NCI-H2196 treated with DMSO at 0.1 percent for 48 hours (cell line): Measurements from ENCODE around the gene ICAM3.
"Not testable (repeated sequence)": the region's sequence is repeated elsewhere in the genome, so short reads cannot be mapped to it uniquely, and the experiment has no call there.

Experiments used
- DNase-seq: peaks from one replicate; lab custom pipeline; 2025; ENCODE audit not compliant: unreplicated experiment; lab: John Stamatoyannopoulos, UW

The ICAM3 gene

DNA sequence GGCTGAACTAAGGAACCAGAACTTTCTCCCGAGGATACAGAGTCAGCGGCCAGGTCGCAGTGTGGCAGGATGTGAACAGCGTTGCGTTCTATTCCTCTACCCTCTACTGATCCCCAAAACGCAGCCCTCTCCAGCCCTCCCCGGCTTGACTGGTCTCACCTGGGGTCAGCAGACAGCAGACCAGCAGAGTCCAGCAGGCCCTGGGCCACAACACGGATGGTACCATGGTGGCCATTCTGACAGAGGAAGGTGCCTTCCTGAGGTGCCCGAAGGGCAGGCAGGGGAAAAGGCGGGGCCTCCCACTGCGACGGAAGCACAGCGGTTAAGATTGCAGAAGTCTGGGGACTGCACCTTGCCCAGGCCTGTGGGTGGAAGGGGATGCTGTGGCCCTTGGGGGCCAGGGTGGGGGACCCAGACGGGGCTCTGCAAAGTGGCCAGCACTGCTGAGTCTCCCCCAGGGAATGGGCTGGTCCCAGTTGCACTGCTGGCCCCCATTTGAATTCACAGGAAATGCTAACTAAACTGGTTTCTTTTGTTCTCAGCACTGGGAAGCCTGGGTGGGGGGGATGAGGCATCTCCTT lies at the start of gene ICAM3:
ICAM3 (minus strand) TSS at position 245 of the 581 bp plus-strand sequence; CDS start at position 235, 10 bp downstream.
- DNase-seq = no peak

- DNase-seq = peak; percentile 53
Observed at GRCh38 chr19:10388957-10389356, 49.5 kb upstream of the ICAM3 start.

DNA sequence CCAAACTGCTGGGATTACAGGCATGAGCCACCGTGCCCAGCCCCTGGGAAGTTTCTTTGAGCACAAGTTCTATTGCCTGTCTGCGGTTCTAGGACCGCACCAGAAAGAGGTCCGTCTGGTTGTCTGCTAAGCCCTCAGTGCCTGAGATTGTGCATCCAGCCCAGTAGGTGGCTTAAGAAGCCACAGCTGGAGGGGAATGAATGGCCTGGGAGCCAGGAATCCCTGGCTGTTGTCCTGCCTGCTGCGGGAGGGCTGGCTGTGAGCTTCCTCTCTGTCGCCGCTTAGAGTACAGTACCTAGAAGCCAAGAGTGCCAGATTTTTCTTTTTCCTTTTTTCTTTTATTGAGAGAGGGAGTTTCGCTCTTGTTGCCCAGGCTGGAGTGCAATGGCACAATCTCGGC lies 45.2 kb upstream of the ICAM3 start:
- no peak for DNase-seq

- not testable (repeated sequence) for DNase-seq
Observed at GRCh38 chr19:10383223-10383499, 43.7 kb upstream of the ICAM3 start.

GRCh38 chr19:10380313-10381102 lies 41.1 kb upstream of the ICAM3 start, which contains the start of gene TYK2:
Gene TYK2, minus strand, starts transcription at chr19:10380572. Its CDS starts 2,166 bp downstream, at chr19:10378406.
- peak; percentile 94 for DNase-seq

DNA sequence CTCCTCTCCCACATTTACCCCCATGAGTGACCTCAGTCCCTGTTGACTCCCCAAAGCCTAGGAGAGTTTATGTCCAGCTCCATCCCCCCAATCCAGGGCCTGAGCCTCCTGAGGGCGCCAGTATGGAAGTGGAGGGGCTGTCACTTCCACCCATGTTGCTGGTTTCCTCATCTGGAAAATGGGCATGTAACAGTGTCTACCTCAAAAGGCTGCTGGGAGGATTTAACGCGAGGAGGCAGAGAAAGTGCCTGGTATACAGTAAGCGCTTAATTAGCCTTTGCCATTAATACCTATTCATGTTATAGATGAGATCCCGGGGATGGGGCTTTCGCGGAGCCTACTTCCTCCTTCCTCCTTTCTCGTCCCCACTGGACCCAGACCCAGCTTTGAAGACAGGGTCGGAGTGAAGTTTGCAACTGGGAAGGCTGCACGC lies 40.5 kb upstream of the ICAM3 start:
- DNase-seq = no peak

DNA sequence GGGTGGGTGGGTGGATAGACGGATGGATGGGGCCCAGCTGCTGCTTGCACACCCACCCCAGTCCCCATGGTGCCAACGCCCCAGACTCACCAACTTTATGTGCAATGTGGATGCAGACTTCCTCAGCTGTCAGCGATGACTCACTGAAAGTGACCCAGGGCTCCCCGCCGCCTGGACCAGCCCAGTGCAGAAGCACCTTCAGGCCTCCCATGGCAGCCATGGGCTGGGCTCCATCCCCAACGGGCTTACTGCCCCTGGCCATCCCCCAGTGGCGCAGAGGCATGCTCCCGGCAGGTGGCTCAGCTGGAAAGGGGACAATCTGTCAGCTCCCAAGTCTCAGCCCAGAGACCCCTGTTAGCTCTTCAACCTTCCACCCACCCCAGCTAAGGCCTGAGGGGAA lies 38.7 kb upstream of the ICAM3 start:
- DNase-seq = no peak

GRCh38 chr19:10377140-10377640 lies 37.8 kb upstream of the ICAM3 start:
- not testable (repeated sequence) for DNase-seq

DNA sequence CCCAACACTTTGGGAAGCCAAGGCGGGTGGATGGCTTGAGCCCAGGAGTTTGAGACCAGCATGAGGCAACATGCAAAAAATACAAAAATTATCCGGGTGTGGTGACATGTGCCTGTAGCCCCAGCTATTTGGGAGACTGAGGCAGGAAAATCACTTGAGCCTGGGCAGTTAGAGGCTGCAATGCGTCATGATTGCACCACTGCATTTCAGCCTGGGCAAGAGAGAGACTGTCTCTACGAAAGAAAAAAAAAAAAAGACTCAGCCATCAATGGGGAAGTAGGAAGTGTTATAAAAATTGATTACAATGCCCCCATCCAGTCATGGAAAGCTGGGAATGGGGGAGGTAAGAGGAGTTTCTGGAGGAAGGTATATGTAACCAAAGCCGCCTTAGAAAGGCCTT lies 35.5 kb upstream of the ICAM3 start:
- no peak for DNase-seq

DNA sequence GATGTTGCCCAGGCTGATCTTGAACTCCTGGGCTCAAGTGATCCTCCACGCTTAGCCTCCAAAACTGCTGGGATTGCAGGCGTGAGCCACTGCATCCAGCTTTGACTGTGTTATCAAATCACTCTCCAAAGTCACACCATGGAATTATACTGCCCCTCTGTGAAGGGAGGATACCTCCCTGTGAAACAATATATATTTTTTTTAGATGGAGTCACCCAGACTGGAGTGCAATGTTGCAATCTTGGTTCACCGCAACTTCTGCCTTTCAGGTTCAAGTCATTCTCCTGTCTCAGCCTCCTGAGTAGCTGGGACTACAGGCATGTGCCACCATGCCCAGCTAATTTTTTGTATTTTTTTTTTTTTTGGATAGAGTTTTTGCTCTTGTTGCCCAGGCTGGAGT lies 33.3 kb upstream of the ICAM3 start:
- no peak for DNase-seq

DNA sequence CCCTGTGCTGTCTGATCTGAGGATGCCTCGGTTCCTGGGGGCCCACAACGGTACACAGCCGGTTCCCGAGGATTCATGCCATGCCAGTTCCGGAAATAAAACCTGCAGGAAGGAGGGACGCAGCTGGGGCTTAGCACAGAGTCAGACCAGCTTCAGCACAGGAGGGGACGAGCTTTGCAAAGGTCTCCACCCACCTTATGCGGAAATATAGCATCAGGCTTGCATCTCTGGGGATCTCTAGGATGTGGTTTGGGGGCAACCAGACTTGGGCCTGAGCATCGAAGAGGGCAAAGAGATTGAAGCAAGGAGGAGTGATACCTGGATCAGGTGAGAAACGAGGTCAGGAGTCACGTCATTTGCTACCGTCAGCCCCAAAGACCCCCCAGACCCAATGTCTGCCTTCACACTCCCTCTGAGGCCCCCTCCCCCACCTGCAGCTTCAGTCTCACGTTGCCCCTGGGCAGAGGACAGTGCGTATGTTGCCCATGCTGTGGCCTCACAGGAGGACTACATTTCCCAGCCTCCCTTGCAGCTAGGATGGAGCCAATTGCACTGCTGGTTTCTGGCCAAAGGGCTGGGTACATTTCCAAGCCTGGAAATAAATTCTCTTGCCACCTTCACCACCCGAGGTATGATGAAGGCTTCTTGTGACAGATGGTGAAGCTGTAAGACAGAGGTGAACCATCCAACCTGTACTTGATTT lies 28.8 kb upstream of the ICAM3 start:
- no peak for DNase-seq

- DNase-seq = not testable (repeated sequence)
Observed at GRCh38 chr19:10366950-10367512, 27.6 kb upstream of the ICAM3 start.

DNA sequence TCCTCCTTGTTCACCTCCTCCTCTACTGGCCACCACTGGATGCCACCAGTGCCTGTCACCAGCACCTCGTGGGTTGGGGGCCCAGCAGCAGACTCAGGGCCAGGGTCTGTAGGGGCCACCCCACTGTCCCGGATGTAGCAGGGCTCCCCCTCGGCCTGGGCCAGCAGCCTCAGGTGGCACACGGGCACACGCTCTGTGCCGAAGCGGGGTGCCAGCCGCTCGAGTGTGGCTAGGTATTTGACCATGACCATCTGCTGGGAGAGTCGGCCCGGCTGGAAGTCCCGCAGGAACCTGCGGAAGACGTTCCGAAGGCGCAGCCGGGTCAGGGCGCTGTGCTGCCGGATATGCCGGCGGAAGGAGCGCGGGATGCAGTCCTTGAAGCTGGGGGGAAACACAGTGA lies 26.1 kb upstream of the ICAM3 start:
- DNase-seq = no peak

DNA sequence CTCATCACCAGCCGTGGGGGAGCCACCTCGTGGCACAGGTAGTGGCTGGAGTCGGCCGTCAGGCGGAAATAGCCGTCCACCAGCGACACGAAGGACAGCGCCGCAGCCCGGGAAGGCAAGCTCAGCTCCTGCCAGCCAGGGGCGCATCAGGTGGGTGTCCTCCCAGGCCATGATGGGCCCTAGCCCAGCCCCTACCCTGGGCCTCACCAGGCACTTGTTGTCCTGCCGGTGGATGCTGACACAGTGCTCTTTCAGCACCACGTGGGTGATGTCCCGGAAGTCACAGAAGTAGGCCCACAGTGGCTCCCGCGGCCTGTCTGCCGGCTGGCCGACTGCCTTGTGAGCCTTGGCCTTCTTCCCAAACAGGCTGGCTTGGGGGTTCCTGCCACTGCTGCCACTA lies 25.2 kb upstream of the ICAM3 start:
- DNase-seq = no peak

- DNase-seq = no peak
Observed at GRCh38 chr19:10363789-10364281, 24.4 kb upstream of the ICAM3 start.

GRCh38 chr19:10362259-10362658 lies 22.8 kb upstream of the ICAM3 start:
- DNase-seq = no peak

DNA sequence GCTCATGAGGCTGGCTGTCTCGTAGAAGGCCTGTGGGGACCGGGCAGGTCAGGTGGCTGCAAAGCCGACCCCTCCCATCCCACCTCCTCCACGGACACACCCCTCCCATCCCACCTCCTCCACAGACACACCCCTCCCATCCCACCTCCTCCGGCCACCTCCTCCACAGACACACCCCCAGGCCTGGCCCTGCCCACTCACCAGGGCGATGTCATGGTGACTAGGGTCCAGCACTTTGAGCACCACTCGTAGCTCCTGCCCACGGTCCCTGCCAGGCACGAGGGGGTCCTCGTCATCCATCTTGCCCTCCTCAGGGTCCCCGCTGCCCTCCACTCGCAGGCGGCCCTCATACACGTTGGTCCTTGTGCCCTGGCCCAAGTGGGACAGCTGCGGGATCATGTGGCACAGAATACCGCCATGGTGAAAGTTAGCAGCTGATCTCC lies 22.2 kb upstream of the ICAM3 start:
- DNase-seq = no peak

DNA sequence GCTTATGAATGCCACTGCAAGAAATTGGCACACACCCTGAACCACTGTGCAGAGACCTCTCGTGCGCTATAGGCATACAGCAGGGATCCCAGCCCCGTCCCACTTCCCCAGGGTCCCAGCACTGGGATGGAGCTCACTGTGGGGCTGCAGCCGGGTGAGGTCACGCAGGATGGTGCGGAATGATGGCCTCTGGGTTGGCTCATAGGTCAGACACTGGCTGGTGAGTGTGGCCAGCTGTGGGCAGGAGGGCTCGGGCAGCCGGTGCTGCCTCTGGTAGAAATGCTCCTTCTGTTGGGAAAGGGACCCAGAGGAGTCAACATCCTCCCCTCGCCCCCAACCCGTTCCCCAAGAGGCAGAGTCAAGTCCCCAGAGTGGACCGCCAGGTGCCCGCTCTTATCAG lies 17.0 kb upstream of the ICAM3 start:
- DNase-seq = no peak

DNA sequence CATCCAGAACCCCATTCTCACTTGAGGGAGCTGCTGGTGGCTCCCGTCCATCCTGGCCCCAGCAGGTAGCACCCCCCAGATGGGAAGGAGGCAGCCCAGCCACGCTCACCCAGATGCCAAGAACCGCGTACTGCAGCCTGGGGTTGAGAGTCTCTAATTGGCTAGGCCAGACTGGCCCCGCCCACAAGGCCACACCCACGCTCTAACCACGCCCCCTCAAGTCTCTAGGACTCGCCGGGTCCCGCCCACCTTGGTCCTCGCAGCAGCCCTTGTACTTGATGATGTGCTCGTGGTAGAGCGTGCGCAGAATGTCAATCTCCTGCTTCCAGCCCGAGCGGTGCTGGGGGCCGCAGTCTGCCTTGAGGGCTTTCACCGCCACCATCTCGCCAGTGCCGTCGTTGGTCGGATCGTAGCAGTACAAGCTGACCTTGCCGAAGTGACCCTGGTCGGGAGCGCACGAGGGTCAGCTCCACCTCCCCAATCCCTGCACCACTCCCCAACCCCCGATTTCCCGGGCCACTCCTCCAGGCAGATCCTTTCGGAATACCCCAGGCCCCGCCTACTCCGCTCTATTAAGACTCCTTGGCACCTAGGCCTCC lies 14.5 kb upstream of the ICAM3 start:
- DNase-seq = no peak

GRCh38 chr19:10352764-10353671 lies 13.6 kb upstream of the ICAM3 start:
- DNase-seq = no peak
